NCI-H128 (cell line): Measurements from ENCODE around the gene RGL1.

Experiments used
- DNase-seq: peaks from one replicate; lab custom pipeline; 2025; ENCODE audit not compliant: unreplicated experiment; lab: John Stamatoyannopoulos, UW

RGL1 gene

GRCh38 chr1:183945428-183946319 lies 140.8 kb downstream of the RGL1 start:
- no peak for DNase-seq

GRCh38 chr1:183946320-183946613 lies 141.3 kb downstream of the RGL1 start:
- DNase-seq: no peak

DNA sequence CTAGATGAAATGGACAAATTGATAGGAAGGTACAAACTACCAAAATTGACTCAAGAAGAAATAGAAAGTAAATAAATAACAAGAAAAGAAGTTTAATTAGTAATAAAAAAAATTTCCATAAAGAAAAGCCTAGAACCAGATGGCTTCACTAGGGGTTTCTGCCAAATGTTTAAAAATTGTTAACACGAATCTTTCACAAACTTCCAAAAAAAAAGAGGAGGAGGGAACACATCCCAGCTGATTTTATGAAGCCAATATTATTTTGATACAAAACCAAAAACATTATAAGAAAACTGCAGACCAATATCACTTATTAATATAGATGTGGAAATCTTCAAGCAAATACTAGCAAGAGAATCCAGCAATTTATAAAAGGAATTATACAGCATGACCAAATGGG lies 143.1 kb downstream of the RGL1 start:
- no peak for DNase-seq

DNA sequence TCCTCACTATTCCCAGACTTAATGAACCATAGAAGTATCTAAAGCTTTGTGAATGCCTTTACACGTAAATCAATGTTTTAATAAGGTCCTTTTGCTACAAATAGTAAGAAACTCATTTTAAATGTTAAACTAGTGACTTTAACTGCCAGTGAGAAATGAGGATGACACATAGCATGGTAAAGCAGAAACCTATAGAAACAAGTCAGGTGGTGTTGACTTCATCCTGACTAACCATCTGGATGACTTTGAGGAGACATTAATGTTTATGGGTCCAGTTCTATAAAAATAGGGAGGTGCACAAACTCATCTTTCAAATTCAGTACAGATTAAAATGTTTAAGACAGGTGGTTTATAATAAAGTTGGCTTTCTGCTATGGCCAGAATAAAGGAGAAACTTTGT lies 147.2 kb downstream of the RGL1 start:
- DNase-seq: no peak

DNA sequence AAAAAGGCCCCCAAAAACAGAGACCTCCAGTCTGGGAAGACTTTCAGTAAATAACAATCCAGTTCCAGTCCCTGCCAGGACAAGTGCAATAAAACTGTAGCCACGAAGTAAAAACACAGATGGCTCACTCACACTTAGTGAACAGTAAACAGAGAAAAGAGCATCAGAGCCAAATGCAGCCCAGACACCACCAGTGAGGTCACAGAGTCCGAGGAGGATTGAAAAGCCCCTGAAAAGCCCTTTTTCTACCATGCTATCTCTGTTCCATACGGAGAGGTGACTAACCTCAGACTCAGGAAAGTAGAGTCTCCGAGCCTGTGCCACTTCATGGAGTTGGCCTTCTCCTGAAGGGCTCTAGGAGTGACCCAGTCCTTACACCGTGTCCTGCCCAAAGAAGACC lies 148.1 kb downstream of the RGL1 start:
- DNase-seq: no peak

GRCh38 chr1:183954496-183954895 lies 149.6 kb downstream of the RGL1 start:
- DNase-seq: no peak

DNA sequence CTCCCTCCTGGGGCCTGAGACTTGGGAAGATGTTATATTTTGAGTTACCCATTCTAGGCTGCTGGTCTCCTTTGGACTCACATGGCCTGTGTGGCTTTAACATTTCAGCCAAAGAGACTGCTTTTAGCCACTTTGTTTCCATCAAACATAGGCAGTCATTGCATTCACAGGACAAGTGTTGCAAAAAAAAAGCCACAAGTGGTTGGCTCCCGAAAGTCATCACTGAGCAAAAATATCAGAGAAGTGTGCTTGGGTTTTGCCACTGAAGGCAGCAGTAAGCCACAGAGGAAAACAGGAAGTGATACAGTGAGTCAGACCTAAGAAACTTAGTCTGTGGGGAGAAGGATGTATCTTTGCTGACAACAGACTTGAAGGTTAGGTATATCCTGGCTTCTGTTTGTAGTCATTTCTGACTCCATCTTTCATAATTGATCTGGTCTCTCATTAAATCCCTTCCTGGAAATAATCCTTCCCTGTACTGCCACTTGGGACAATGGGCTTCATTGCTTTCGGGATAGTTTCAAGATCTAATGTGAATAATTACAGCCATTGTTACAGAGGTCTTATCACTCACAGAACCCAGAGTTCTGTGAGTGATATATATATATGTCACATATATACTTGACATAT lies 151.8 kb downstream of the RGL1 start:
- no peak for DNase-seq

- no peak for DNase-seq
These were observed 152.4 kb downstream of the RGL1 start for GRCh38 chr1:183957216-183957830.

- no peak for DNase-seq
These were observed 154.0 kb downstream of the RGL1 start for GRCh38 chr1:183958958-183959357.

DNA sequence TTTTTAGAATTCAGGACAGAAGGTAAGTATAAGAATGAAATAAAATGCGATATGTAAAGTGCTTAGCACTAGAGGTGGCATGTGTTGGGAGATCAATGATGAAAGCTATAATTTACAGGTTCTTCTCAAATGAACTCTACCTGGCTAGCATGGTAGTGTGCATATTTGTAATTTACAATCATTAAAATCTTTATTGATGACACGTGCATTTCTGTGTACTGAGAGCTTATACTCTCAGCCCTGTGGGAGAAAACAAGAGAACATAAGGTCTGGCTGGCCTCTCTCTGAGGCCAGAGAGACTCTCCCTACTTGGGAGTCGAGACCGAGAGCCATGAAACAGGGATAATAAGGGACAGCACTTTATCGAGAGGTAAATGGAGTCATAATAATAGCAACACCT lies 156.2 kb downstream of the RGL1 start:
- no peak for DNase-seq

DNA sequence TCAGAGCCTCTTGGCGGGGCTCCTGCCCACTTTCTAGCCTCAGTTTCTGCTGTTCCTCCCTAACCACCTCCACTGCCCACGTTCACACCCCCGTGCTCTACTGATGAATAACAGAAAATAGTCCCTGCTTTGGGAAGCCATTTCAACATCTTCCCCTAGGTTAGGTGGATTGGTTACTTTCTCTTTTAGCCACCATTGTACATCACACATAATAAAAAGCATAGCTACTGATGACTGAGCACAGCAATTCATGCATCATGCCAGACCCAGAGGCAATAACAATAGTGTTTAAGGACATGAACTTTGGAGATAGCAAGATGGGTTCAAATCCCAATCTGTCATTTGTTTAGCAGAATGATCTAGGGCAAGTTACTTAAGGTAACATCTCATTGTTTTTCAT lies 158.0 kb downstream of the RGL1 start:
- DNase-seq: no peak

DNA sequence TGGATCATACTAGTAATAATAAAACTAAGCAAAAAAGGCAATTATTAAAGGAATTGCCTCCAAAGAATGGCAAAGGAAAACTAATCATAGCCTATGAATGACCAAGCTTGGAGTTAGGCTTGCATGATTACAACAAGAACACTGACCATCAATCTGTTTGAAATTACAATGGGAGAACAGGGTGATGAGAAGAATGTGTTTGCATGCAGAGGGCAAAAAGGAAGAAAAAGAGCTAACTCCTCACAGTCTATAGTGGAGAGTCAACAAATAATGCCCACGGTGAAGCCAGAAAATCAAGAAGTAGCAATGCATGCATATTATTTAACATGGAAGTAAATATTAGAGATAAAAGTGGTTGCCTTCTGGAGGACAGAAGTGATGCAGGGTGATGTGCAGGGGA lies 160.8 kb downstream of the RGL1 start:
- no peak for DNase-seq

DNA sequence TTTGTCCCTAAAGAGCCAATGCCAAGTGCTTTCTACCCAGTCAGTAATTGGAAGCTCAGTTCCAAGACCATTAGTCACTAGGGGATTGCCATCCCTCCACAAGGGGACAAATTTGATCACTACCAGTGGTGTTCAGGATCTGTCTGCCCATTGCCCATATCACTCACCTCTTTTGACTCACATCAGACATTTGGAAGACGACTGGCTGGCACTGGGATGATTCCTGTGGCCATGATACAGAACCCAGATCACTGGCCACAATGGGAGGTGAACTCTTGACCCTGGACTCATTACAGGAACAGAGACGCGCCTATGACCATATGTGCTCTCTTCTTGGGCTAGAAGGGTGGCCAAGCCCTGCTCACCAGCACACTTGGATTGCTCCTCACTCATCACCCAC lies 161.6 kb downstream of the RGL1 start:
- DNase-seq: no peak

- DNase-seq: no peak
These were observed 163.0 kb downstream of the RGL1 start for GRCh38 chr1:183967914-183968313.

DNA sequence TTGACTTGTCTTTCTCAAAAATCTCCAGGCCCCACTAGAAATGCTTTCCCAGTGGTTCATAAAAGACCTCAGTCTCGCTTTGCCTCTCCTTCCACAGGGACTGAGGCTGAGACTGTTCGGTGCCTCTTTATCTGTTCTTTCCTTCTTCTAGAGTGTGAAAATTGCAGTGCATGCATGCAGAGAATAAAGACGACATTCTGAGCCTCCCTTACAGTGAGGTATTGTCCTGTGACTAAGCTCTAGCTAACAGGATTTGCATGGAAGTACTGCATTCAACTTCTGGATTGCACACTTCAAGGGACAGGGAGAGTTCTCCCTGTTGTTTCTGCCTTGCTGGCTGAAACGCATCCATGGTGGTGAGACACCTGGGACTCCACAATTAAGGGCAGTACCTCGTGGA lies 163.5 kb downstream of the RGL1 start:
- DNase-seq: no peak

- no peak for DNase-seq
These were observed 165.8 kb downstream of the RGL1 start for GRCh38 chr1:183970516-183971300.

- no peak for DNase-seq
These were observed 170.7 kb downstream of the RGL1 start for GRCh38 chr1:183975651-183976050.

- no peak for DNase-seq
These were observed 172.8 kb downstream of the RGL1 start for GRCh38 chr1:183977717-183978116.
